ENCODE measurements around the gene DACH1.

Gene DACH1

GRCh38 chr13:71712988-71713653 is 153.9 kb downstream of the DACH1 start:
- peak; percentile 46 for DNase-seq (ENCODE audit: low read depth, low spot score)

- DNase-seq (ENCODE audit: low read depth, low spot score) = no peak
Observed at GRCh38 chr13:71704656-71705055, 162.3 kb downstream of the DACH1 start.

- DNase-seq (ENCODE audit: low read depth, low spot score) = no peak
Observed at GRCh38 chr13:71703138-71703537, 163.9 kb downstream of the DACH1 start.

- DNase-seq (ENCODE audit: low read depth, low spot score) = no peak
Observed at GRCh38 chr13:71702253-71702652, 164.8 kb downstream of the DACH1 start.

- no peak for DNase-seq (ENCODE audit: low read depth, low spot score)
Observed at GRCh38 chr13:71701741-71702140, 165.3 kb downstream of the DACH1 start.

GRCh38 chr13:71699342-71699741 is 167.7 kb downstream of the DACH1 start:
- no peak for DNase-seq (ENCODE audit: low read depth, low spot score)

- no peak for DNase-seq (ENCODE audit: low read depth, low spot score)
Observed at GRCh38 chr13:71695662-71696061, 171.3 kb downstream of the DACH1 start.

- no peak for DNase-seq (ENCODE audit: low read depth, low spot score)
Observed at GRCh38 chr13:71685072-71685471, 181.9 kb downstream of the DACH1 start.

- DNase-seq (ENCODE audit: low read depth, low spot score) = no peak
Observed at GRCh38 chr13:71681901-71682613, 184.9 kb downstream of the DACH1 start.

GRCh38 chr13:71677124-71677523 is 189.9 kb downstream of the DACH1 start:
- no peak for DNase-seq (ENCODE audit: low read depth, low spot score)

GRCh38 chr13:71672512-71672911 is 194.5 kb downstream of the DACH1 start:
- DNase-seq (ENCODE audit: low read depth, low spot score) = no peak

- no peak for DNase-seq (ENCODE audit: low read depth, low spot score)
Observed at GRCh38 chr13:71663431-71663830, 203.6 kb downstream of the DACH1 start.

- peak; percentile 64 for DNase-seq (ENCODE audit: low read depth, low spot score)
Observed at GRCh38 chr13:71661921-71662320, 205.1 kb downstream of the DACH1 start.

GRCh38 chr13:71659404-71659803 is 207.6 kb downstream of the DACH1 start:
- DNase-seq (ENCODE audit: low read depth, low spot score) = peak; percentile 32

GRCh38 chr13:71645467-71645866 is 221.5 kb downstream of the DACH1 start:
- DNase-seq (ENCODE audit: low read depth, low spot score) = no peak

- DNase-seq (ENCODE audit: low read depth, low spot score) = no peak
Observed at GRCh38 chr13:71644579-71644978, 222.4 kb downstream of the DACH1 start.

- DNase-seq (ENCODE audit: low read depth, low spot score) = no peak
Observed at GRCh38 chr13:71643448-71643860, 223.6 kb downstream of the DACH1 start.

GRCh38 chr13:71638751-71639150 is 228.3 kb downstream of the DACH1 start:
- no peak for DNase-seq (ENCODE audit: low read depth, low spot score)

- no peak for DNase-seq (ENCODE audit: low read depth, low spot score)
Observed at GRCh38 chr13:71634602-71635443, 232.2 kb downstream of the DACH1 start.

- DNase-seq (ENCODE audit: low read depth, low spot score) = no peak
Observed at GRCh38 chr13:71634182-71634581, 232.8 kb downstream of the DACH1 start.

- DNase-seq (ENCODE audit: low read depth, low spot score) = no peak
Observed at GRCh38 chr13:71632721-71633120, 234.3 kb downstream of the DACH1 start.

- no peak for DNase-seq (ENCODE audit: low read depth, low spot score)
Observed at GRCh38 chr13:71632206-71632605, 234.8 kb downstream of the DACH1 start.
